HL-60 (cell line): ENCODE data around the gene ZCCHC24.

Source experiments
- DNase-seq, 2 experiments: peaks; one replicate each; pipeline ENCODE4 v3.0.0-alpha.2; 2010 to 2020; ENCODE audit warnings: low read depth in 1 of 2, low spot score in 1 of 2
- H3K27ac ChIP-seq: fragments of 250-450 bp; sonication (Bioruptor Pico); replicated peaks from 2 replicates; pipeline ENCODE4 v1.5.1; 2020; ENCODE audit warnings: mild to moderate bottlenecking, moderate library complexity
- H3K27me3 ChIP-seq: fragments of 250-450 bp; sonication (Bioruptor Pico); 2 replicates; pipeline ENCODE4 v1.5.1; 2021; ENCODE audit warnings: mild to moderate bottlenecking, moderate library complexity; ENCODE audit not compliant: insufficient read depth, poor library complexity, severe bottlenecking
- H3K4me3 ChIP-seq: replicated peaks from 2 replicates; pipeline ENCODE4 v1.5.1; 2011; ENCODE audit warnings: mild to moderate bottlenecking, control low read depth, low read length; ENCODE audit not compliant: insufficient read depth
- GABPA ChIP-seq: IDR thresholded peaks from 2 replicates; pipeline ENCODE4 v1.6.1; 2012; ENCODE audit warnings: low read depth
- POLR2AphosphoS5 ChIP-seq: IDR thresholded peaks from 2 replicates; pipeline ENCODE4 v1.6.1; 2012; ENCODE audit warnings: low read depth
- SPI1 ChIP-seq: IDR thresholded peaks from 2 replicates; pipeline ENCODE4 v1.6.1; 2012; ENCODE audit warnings: low read depth, mild to moderate bottlenecking, borderline replicate concordance
- TF ChIP-seq, protein P1 (sequence below): IDR thresholded peaks from one replicate; pipeline ENCODE4 v1.5.1; 2011; ENCODE audit warnings: low read length, control low read depth, inconsistent platforms; ENCODE audit not compliant: insufficient read depth
- TF ChIP-seq, protein P2 (sequence below): IDR thresholded peaks from 2 replicates; pipeline ENCODE4 v1.6.1; 2012; ENCODE audit warnings: low read depth; ENCODE audit not compliant: insufficient replicate concordance

Gene ZCCHC24

DNA sequence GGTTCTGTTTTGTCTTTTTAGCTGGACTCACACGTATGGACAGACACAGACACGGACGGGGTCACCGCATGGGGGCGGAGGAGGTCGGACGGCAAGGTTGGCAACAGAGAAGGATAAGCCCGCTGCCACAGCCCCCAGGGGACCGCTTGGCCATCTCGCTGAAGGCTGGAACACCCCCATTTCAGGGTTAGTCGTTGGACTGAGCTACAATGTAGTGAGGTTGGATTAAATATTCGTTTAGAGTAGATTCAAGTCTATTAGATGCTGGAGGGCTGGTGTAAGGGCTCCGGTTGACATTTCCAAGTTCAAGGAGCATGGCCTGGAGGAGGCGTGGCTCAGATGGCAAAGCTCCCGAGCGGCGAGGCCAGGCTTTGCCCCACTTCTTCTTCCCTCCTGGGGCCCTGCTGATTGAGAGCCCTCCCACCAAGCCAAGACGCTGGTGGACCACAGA, 62.9 kb downstream of the ZCCHC24 start:
- Histone ChIP-seq H3K4me3 (no peak overlapping the region), H3K27ac (no peak overlapping the region), H3K27me3 (no peaks in the 10 kb centered on the region)
- no peak for DNase-seq
- TF ChIP-seq POLR2AphosphoS5, result no peak
- TF ChIP-seq GABPA, result no peak
- TF ChIP-seq SPI1, result no peak
- TF ChIP-seq, protein P1, sequence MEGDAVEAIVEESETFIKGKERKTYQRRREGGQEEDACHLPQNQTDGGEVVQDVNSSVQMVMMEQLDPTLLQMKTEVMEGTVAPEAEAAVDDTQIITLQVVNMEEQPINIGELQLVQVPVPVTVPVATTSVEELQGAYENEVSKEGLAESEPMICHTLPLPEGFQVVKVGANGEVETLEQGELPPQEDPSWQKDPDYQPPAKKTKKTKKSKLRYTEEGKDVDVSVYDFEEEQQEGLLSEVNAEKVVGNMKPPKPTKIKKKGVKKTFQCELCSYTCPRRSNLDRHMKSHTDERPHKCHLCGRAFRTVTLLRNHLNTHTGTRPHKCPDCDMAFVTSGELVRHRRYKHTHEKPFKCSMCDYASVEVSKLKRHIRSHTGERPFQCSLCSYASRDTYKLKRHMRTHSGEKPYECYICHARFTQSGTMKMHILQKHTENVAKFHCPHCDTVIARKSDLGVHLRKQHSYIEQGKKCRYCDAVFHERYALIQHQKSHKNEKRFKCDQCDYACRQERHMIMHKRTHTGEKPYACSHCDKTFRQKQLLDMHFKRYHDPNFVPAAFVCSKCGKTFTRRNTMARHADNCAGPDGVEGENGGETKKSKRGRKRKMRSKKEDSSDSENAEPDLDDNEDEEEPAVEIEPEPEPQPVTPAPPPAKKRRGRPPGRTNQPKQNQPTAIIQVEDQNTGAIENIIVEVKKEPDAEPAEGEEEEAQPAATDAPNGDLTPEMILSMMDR, result no peak
- TF ChIP-seq, protein P2, sequence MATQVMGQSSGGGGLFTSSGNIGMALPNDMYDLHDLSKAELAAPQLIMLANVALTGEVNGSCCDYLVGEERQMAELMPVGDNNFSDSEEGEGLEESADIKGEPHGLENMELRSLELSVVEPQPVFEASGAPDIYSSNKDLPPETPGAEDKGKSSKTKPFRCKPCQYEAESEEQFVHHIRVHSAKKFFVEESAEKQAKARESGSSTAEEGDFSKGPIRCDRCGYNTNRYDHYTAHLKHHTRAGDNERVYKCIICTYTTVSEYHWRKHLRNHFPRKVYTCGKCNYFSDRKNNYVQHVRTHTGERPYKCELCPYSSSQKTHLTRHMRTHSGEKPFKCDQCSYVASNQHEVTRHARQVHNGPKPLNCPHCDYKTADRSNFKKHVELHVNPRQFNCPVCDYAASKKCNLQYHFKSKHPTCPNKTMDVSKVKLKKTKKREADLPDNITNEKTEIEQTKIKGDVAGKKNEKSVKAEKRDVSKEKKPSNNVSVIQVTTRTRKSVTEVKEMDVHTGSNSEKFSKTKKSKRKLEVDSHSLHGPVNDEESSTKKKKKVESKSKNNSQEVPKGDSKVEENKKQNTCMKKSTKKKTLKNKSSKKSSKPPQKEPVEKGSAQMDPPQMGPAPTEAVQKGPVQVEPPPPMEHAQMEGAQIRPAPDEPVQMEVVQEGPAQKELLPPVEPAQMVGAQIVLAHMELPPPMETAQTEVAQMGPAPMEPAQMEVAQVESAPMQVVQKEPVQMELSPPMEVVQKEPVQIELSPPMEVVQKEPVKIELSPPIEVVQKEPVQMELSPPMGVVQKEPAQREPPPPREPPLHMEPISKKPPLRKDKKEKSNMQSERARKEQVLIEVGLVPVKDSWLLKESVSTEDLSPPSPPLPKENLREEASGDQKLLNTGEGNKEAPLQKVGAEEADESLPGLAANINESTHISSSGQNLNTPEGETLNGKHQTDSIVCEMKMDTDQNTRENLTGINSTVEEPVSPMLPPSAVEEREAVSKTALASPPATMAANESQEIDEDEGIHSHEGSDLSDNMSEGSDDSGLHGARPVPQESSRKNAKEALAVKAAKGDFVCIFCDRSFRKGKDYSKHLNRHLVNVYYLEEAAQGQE, result no peak

DNA sequence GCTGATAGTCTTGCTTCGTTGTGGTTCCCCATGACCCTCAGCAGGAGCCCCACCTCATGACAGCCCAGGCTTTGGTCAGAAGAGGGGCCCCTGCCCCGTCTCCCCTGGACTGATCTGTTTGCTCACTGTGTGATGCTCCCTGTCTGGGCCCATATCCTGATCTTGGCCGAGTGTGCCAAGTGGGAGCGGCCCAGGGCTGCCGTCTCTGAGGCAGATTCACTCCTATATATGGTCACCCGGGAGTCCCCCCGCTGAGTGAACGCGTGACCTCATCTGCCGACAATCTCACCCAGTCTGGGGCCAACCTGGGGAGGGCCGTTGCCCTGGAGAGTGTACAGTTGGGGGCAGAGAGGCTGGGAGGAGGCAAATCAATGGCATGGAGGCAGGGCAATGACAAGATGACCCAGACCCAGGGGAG, 63.6 kb downstream of the ZCCHC24 start:
- H3K27me3 ChIP-seq, result no peaks in the 10 kb centered on the region
- TF ChIP-seq, protein P1, result no peak
- TF ChIP-seq POLR2AphosphoS5 (no peak), SPI1 (no peak), GABPA (no peak)
- TF ChIP-seq, protein P2, result no peak
- H3K27ac ChIP-seq, result no peak overlapping the region
- no peak overlapping the region for H3K4me3 ChIP-seq
- DNase-seq, result no peak

DNA sequence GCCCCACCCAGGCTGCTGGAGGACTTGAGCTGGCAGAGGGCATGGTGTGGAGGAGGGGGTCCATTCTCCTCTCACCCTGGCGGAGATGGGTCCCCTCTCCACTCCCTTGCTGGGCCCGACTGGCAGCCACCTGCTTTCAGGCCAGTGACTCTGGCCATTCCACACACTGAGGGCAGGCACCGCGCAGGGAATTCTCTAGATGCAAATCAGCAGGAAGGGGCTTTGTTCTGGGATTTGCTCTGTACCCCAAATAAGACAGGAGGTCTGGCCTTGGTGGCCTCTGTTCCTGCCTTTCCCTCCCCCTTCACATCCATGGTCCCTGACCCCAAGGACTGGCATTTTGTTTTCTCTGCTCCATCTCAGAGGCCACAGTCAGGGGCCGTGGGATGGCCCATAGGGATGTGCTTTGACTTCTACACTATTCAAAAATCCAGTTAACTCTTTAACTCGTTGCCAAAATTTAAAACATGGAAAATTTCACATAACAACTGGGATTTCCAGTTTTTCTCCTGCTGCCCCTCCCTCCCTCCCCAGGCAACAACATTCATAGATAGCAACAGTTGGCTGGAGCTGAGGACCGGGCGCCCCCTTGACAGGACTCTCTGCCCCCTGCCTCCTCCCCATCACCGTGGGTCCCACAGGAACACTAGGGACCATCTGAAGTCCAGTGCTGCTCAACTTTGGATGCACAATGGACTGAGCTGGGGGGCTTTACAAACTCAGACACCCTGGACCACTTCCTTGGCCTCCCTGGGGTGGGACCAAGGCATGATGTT, 64.3 kb downstream of the ZCCHC24 start:
- TF ChIP-seq GABPA (no peak), POLR2AphosphoS5 (no peak), SPI1 (no peak)
- TF ChIP-seq, protein P1, result no peak
- TF ChIP-seq, protein P2, result no peak
- DNase-seq, result no peak
- Histone ChIP-seq H3K4me3 (no peak overlapping the region), H3K27ac (no peak overlapping the region), H3K27me3 (no peaks in the 10 kb centered on the region)
